HG03175 (cell line): ENCODE measurements around the gene COPZ1.

Experiments used
- ATAC-seq: cut with Tn5 transposase; IDR thresholded peaks from one replicate; pipeline ENCODE4 v1.9.1; 2021; ENCODE audit warnings: mild to moderate bottlenecking, moderate library complexity; ENCODE audit not compliant: unreplicated experiment

Gene COPZ1

DNA sequence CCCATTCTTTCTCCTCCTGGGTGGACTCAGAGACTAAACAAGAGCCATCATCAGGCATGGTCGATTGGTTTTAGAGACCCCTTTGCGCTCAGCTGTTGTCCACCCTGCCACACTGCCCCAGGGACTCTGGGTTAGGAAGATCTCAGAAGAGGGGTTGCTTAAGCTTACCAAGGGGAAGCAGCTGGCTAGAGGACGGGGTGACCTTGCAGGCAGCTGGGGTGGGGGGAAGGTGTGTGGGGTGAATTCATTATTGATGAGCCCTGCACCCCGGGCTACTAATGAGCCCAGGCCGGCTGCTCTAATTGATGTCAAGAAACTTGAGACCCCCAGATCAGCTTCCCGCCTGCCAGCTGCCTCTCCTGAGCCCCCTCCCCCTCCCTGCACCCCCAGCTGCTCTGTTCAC is 68.3 kb downstream of the COPZ1 start:
- no peak for ATAC-seq

DNA sequence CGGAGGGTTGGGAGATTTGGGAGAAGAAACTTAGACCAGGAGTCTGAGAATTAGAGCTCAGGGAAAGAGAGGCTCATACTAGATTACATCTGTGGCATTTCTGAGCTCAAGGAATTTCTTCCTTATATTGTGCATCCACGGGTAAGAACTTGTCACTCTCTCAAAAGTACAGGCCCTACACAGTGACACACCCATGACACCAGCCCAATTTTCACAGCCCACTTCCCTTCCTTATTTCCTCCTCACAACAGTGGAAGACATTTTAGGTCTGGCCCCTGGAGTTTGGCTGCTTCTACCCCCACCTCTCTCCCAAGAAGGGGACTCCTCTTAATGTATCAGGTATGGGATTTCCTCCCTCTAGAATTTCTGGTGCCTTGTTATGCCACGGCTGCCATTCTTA is 68.8 kb downstream of the COPZ1 start:
- no peak for ATAC-seq

DNA sequence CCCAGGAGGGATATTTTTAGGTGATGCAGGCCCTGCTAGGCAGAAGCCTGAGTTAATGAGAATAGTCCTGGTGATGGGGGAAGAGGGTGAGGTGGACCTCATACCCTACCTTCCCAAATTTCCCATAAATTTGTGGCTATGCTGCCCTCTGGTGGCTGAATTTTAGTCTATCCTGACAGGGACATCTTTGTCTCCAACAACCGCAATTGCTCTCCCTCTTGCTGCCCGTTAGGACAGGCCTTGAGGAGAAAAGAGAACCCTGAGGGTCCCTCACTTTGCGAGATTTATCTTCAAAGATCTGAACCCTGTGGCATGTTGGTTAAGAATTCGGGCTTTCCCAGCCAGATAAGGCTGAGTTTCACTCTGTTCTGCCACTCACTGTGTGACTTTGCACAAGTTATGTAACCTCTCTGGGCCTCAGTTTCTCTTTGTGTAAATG is 69.4 kb downstream of the COPZ1 start:
- no peak for ATAC-seq

DNA sequence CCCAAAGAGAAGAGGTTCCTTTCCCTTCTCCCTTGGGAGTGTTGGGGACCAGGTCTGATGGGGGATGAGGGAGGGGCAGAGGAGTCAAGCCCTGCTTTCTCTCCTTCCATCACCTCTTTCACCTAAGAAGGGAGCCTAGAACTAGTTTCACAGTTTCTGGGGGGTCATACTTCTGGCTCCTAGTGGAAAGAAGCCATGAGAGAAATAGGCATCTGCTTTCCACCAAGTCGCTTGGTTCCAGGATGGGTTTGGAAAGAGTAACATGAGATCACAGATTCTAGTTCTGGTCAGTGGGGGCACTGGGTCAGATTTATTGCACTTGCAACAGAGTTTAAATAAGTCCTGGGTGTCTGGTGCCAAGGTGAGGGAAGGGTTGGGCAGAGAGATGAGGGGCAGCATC is 70.1 kb downstream of the COPZ1 start:
- ATAC-seq = no peak

DNA sequence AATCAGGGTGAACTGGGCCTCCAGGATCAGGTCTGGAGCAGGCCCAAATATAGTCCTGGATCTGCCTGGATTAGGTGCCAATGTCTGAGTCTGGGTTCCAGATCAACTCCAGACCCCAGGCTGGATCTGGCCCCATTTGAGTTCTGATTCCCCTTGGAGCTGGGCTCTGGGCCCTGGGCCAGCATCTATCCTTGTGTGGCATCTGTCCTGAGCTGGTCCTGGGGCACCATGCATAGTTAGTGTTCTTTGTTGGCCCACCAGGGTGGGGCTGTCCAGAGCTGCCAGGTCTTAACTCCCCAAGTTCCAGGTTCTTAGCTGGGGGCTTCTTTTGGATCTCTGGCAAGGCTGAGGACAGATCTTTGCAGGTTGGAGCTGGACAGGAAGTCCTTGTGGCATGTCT is 70.6 kb downstream of the COPZ1 start:
- ATAC-seq = no peak

DNA sequence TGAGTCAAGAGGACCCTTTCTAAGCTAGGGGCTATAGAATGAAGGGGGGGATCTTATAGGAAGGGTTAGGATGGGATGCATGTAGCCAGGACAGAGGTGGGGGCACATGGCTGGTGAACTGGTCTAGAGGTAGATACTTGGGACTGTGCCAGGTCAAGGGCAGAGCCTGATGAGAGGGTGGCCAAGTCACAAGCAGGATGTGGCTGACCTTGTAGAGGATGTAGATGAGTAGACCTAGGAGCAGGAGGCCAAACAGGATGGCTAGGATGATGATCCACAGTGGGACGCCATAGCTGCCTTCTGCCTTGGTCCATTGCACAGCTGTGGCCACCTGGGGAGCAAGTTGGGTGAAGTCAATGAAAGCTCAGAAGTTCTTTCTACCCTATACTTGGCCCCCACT is 72.2 kb downstream of the COPZ1 start:
- no peak for ATAC-seq

DNA sequence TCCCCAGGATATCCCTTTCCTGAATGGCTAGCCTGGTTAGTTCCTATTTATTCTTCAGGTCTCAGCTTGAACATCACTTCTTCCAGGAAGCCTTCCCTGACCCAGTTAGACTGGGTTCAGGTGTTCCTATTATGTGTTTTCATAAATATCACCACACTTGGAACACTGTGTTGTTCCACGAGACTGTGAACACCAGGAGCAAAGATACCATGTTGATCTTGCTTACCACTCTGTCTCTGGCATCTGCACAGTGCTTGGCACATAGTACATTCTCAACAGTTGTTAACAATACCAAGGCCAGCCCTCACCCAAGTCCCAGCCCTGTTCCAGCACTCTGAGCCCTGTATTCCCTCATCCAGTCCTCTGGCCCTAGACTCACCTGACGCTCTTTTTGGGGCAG is 73.3 kb downstream of the COPZ1 start:
- no peak for ATAC-seq

DNA sequence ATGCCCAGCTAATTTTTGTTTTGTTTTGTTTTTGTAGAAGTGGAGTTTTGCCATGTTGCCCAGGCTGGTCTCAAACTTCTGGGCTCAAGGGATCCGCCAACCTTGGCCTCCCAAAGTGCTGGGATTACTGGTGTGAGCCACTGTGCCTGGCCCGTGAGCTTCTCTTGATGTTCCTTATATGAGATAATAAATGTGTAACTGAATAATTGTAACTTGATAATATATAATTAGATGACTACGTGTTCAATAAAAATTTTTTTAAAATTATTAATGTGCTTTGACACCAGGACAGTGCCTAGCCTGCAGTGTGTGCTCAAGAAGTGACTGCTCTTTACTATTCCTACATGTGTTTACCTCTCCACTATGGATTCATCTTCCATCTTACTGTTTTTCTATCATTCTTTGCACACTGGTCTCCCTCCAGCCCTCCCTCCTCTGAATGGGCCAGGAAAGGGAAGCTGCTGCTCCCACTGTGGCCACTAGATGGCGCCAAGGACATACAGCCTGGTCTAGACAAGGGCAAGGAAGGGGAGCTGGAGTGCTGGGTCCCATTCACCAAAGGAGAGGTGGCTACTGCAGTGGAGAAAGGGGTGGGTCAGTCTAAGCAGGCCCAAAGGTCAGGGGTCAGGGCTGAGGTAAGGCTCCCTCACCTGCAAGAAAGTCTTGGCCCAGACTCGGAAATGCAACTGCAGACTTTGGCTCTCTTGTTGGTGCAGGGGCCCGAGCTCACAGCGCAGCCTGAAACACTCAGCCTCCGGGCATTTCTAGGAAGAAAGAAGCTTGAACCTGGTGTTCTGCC is 74.3 kb downstream of the COPZ1 start:
- peak; percentile 88 for ATAC-seq

DNA sequence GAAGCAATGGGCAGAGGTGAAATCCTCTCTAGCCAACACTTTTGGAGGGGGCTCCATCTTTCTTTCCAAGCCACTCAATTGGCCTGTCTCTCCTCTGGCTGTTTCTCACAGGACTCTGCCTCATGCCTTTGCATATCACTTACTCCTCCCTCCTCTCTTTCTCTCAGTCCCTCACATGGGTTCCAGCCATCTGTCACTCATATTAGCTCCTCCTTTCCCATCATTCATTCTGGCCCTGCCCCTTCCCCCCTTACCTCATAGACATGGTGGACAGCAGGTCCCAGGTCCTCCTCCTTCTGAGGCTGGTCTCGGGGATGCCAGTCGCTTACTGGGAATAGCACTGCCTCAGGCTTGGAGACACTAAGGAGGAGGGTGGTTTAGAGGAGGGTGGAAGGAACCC is 76.2 kb downstream of the COPZ1 start:
- no peak for ATAC-seq
